Subcutaneous adipose tissue (tissue), 4 donors: Measurements from ENCODE around the gene VSX1. TPM values are rescaled to one million over a fixed set of nuclear protein-coding genes. Genes with fewer than 3 reads are reported as not detected.

Experiments
- CTCF ChIP-seq: fragments of 450-650 bp; IDR thresholded peaks from one replicate; pipeline ENCODE4 v1.5.1; 2016; ENCODE audit warnings: low read depth, mild to moderate bottlenecking, control low read depth, antibody characterized with exemption, moderate library complexity
- total RNA-seq, 4 donors: library from RNA; depleted of rRNA; stranded (reverse); fragments of >200 nt; gene quantifications; one replicate each; pipeline ENCODE4 v1.1.0, GENCODE V29; 2016

Gene VSX1
- total RNA-seq, 4 donors from 2014 or later, result not detected

DNA sequence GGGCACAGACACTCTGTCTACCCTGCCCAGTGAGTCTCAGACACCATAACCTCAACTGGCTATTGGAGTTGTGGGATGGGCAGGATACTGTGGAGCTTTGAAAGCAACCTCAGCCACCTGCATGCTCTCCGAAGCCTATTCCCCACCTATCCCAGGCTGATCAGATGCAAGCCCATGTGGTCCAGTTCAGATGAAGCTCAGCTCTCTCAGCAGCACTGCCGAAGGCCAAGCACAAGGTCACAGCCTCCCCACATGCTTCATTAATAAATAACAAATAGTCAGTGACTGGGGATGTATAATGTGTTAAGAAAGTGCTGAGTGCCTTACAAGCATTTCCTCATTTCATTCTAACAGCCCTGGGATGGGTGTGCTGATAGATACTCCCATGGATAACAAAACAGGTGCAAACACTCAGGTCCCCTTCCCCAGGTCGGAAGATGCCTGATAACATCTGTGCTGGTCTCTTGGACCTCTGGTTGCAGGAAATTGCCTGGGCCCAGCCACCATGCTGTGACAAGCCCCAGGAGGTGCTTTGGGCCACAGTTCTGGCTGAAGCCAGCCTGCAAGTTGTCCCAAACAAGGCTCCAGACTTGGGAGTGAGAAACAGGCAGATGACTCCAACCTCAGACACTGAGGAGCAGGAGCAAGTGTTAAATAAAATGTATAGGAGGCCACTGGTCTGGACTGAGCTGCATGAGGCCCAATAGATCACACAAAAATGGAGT lies 27.7 kb downstream of the VSX1 start:
- no peak for TF ChIP-seq CTCF

- no peak for TF ChIP-seq CTCF
These were observed 28.5 kb downstream of the VSX1 start for GRCh38 chr20:25053255-25054031.

- TF ChIP-seq CTCF, result no peak
These were observed 29.4 kb downstream of the VSX1 start for GRCh38 chr20:25052255-25053194.

GRCh38 chr20:25051386-25052155 lies 30.4 kb downstream of the VSX1 start:
- TF ChIP-seq CTCF, result no peak

GRCh38 chr20:25050501-25051350 lies 31.2 kb downstream of the VSX1 start:
- no peak for TF ChIP-seq CTCF

- no peak for TF ChIP-seq CTCF
These were observed 31.9 kb downstream of the VSX1 start for GRCh38 chr20:25050082-25050481.
